Measurements from ENCODE around the gene CDC26.

CDC26 gene

DNA sequence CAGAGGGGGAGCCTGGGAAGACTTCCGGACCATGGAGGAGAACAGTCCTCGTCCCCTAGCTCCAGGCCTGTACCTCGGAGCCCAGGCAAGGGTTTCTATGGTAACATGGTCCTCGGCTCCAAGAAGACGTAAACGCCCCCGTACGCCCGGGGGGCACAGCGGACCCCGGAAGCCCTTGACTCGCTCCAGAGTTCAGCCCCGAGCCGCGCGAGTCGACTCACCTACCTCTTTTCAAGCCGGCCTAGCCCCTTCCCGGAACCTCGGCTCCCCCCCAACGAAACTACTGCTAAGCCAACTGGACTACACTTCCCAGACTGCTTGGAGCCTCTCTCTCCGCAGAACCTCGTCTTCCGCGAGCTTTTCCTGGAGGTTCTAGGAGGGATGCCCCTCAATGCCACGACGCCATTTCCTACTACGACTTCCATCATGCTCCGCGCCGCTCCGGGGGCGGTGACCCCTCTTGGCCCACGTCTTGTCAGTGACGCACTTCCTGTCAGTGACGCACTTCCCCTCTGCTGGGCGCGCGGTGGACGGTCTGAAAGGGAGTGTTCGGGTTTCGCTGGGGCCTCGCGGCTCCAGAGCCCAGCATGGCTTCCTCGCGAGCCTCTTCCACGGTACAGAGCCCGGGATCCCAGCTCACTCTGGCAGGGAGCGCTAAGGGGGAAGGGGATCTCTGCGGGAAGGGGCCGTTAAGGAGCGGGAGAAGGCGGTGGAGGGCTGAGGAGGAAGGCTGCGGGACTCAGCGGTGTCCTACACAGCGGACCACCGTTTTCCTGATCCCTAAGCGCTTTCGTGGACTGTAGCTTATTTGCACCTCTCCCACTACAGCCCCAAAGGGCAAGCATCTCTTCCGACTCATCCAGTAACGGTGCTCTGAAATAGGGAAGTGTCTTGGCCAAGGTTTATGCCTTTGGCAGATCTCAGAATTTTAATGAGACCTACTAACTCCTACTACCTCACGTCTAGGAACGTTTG, at the start of gene CDC26, which contains the start of gene PRPF4:
Gene CDC26, minus strand, starts transcription at position 416 of the 975 bp plus-strand sequence. CDS start 3,065 bp downstream, outside the sequence.
Gene PRPF4, plus strand, starts transcription at position 502 of the 975 bp plus-strand sequence. Its CDS starts 86 bp downstream, at position 588.
- Mint-ChIP-seq H3K9me3 (no peaks in the 10 kb centered on the region), H3K27ac (no peak within 1 kb of the TSS), H3K4me1 (peaks cover 21% of the 10 kb centered on the region), H3K36me3 (ENCODE audit: low read depth) (peaks cover 42% of the 10 kb centered on the region), H3K4me3 (no peak within 1 kb of the TSS), H3K27me3 (ENCODE audit: low read depth, poor library complexity) (no peaks in the 10 kb centered on the region)
- DNase-seq = peak; percentile 97
- TF ChIP-seq, protein P1, sequence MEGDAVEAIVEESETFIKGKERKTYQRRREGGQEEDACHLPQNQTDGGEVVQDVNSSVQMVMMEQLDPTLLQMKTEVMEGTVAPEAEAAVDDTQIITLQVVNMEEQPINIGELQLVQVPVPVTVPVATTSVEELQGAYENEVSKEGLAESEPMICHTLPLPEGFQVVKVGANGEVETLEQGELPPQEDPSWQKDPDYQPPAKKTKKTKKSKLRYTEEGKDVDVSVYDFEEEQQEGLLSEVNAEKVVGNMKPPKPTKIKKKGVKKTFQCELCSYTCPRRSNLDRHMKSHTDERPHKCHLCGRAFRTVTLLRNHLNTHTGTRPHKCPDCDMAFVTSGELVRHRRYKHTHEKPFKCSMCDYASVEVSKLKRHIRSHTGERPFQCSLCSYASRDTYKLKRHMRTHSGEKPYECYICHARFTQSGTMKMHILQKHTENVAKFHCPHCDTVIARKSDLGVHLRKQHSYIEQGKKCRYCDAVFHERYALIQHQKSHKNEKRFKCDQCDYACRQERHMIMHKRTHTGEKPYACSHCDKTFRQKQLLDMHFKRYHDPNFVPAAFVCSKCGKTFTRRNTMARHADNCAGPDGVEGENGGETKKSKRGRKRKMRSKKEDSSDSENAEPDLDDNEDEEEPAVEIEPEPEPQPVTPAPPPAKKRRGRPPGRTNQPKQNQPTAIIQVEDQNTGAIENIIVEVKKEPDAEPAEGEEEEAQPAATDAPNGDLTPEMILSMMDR (IDR thresholded peaks at IDR 0.05) = no peak

DNA sequence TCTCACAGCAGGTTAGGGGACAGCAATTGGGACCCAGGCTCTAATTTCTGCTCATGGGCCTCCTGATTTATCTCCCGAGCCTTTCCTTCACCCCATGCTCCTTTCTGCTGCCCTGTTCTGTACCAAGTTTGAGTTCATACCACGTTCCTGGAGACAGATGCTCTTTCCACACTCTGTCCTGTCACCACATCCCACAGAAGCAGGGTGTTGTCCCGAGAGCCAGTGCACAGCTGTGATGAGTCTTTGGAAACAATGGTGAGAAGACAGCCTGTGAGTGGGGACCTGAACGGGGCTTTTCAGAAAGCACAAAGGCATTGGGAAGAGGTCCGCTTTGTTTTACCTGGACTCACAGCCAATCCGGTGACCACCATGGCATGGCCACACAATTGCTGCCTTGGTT, 47.3 kb upstream of the CDC26 start:
- H3K9me3 Mint-ChIP-seq = no peaks in the 10 kb centered on the region
- H3K4me3 Mint-ChIP-seq = no peak overlapping the region
- H3K27ac Mint-ChIP-seq = no peak overlapping the region
- H3K36me3 Mint-ChIP-seq (ENCODE audit: low read depth) = no peaks in the 10 kb centered on the region
- H3K4me1 Mint-ChIP-seq = no peaks in the 10 kb centered on the region
- H3K27me3 Mint-ChIP-seq (ENCODE audit: low read depth, poor library complexity) = peaks cover 18% of the 10 kb centered on the region
- TF ChIP-seq, protein P1 (IDR thresholded peaks at IDR 0.05) = no peak
- no peak for DNase-seq

DNA sequence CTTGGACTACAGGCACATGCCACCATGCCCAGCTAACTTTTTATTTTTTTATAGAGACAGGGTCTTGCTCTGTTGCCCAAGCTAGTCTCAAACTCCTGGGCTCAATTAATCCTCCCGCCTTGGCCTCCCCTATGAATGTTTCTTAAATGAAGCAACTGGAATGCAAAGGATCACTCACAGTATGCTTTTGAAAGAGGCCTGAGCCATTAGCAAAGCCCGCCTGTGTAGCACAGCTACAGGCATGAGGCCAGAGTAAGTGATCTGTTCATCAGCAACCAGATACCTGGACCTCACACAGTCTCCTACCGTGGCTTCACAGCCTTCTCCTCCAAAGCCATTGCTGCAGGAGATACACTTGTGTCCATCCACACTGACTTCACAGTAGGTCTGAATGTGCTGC, 44.7 kb upstream of the CDC26 start:
- Mint-ChIP-seq H3K4me3 (no peak overlapping the region), H3K4me1 (no peaks in the 10 kb centered on the region), H3K9me3 (no peaks in the 10 kb centered on the region), H3K27ac (no peak overlapping the region), H3K27me3 (ENCODE audit: low read depth, poor library complexity) (peaks cover 29% of the 10 kb centered on the region), H3K36me3 (ENCODE audit: low read depth) (no peaks in the 10 kb centered on the region)
- TF ChIP-seq, protein P1 (IDR thresholded peaks at IDR 0.05) = no peak
- DNase-seq = no peak

DNA sequence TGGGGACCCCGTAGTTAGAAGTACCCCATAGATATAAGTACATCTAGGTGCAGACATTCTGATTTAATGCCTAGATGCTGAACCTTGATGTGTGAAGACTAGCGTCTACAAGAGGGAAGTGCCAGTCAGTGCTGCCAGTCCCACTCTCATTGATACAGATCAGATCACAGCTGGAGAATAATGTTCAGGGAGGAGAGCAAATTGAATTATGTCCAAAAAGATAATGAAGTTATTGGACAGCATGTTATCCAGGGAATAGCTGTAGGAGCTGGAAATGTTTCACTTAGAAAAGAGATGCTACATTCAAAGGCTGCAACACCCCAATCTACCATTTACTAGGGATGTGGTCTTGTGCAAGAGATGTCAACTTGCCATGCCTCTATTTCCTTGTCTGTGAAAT, 43.7 kb upstream of the CDC26 start:
- Mint-ChIP-seq H3K27ac (no peak overlapping the region), H3K36me3 (ENCODE audit: low read depth) (no peaks in the 10 kb centered on the region), H3K4me1 (no peaks in the 10 kb centered on the region), H3K9me3 (no peaks in the 10 kb centered on the region), H3K27me3 (ENCODE audit: low read depth, poor library complexity) (peaks cover 26% of the 10 kb centered on the region), H3K4me3 (no peak overlapping the region)
- TF ChIP-seq, protein P1 (IDR thresholded peaks at IDR 0.05) = no peak
- DNase-seq = no peak

DNA sequence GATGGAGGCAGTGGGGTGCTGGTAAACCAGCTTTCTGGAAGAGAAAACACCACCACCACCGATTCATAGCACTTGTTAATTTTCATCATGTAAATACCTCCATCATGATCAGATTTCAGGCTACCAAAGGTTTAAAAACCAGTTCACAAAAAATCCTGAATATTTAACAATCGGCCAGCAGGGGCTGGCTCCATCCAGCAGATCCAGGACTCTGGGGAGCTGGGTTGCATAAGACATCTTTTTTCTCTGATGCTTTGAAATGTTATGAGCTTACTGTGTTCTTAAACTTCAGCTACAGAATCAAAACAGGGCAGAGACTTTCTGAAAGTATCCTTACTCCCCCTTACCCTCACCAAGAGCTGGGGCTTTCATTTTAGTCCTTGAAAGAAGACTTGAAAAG, 42.4 kb upstream of the CDC26 start:
- Mint-ChIP-seq H3K4me1 (no peaks in the 10 kb centered on the region), H3K27ac (no peak overlapping the region), H3K27me3 (ENCODE audit: low read depth, poor library complexity) (peaks cover 22% of the 10 kb centered on the region), H3K9me3 (no peaks in the 10 kb centered on the region), H3K4me3 (no peak overlapping the region), H3K36me3 (ENCODE audit: low read depth) (no peaks in the 10 kb centered on the region)
- TF ChIP-seq, protein P1 (IDR thresholded peaks at IDR 0.05) = no peak
- DNase-seq = no peak
